ENCODE data around the gene SBK2. TPM values are rescaled to one million over a fixed set of nuclear protein-coding genes. Genes with fewer than 3 reads are reported as not detected.
"Not testable (repeated sequence)": the region's sequence is repeated elsewhere in the genome, so short reads cannot be mapped to it uniquely, and the experiment has no call there.

SBK2 gene
- total RNA-seq, 1 experiment from 2014 or later = not detected

DNA sequence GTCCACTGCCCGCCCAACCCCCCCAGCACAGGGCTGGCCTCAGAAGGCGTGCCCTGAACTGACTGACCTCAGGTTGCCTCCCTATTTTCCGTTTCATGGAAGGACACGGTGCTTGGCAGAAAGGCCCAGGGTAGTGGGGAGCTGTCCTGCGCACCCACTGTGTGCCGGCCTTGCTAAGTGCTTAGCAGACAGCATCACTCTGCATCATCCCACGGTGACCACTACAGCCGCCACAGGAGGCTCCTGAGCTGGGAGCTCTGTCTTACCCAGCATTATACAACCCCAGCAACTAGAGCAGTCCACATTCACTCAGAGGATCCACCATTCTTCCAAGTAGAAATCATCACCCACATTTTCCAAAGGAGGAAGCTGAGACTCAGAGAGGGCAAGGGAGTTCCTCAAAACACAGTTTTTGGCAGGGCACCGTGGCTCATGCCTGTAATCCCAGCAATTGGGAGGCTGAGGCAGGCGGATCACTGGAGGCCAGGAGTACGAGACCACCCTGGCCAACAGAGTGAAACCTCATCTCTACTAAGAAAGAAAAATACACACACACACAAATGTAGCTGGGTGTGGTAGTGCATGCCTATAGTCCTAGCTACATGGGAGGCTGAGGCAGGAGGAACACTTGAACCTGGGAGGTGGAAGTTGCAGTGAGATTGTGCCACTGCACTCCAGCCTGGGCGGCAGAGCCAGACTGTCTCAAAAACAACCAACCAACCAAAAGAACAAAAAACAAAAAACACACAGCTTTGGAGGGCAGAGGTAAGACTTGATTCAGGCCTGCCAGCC lies 1.6 kb downstream of the SBK2 start:
- DNase-seq (ENCODE audit: low spot score) = no peak

DNA sequence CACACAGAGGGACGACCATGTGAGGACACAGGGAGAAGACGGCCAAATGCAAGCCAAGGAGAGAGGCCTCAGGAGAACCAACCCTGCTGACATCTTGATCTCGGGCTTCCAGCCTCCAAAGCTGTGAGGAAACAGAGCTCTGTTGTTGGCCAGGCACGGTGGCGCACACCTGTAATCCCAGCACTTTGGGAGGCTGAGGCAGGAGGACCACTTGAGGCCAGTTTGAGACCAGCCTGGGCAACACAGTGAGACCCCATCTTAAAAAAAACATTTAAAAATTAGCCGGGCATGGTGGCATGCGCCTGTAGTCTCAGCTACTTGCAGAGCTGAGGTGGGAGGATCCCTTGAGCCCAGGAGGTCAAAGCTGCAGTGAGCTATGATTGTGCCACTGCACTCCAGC lies 2.7 kb downstream of the SBK2 start:
- not testable (repeated sequence) for DNase-seq (ENCODE audit: low spot score)

DNA sequence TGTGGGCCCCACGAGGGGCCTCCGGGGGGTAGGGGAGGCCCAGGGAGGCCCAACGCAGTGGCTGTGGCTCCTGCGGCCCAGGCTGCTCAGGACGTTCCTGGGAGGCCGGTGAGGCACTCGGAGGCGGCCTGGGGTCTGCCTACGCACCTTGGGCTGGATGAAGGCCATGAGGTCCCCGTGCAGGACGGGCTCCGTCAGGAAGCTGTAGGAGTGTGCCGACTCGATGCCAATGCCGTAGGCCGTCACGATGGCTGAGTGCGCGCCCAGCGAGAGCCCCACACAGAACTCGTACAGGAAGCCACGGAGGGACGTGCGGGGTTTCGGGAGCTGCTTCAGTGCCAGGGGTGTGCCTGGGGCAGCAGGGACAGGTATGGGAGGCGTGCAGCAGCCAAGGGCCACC lies 5.9 kb downstream of the SBK2 start:
- no peak for DNase-seq (ENCODE audit: low spot score)

DNA sequence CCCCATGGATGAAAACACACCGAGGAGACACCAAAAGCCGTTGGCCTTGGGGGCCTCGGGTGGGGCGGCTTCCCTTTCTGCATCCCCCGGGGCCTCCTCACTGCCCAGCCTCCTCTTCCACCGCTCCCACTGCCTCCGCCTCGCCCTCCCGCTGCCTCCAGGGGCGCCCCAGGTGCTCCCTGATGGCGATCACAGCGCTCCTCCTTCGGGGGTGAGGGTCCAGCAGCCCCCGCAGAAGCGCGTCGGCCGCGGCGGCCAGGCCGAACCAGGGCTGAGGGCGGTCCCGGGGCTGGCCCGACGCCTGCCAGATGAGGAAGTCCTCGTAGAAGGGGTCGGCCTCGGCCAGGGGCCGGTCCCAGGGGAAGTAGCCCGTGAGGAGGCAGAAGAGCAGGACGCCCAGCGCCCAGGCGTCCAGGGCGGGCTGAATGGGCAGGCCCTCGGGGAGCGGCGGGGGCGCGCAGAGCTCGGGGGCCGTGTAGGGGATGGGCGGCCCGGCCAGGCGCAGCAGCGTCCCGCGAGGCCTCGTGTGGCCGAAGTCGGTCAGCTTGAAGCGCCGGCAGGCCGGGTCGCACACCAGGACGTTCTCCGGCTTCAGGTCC lies 7.2 kb downstream of the SBK2 start:
- no peak for DNase-seq (ENCODE audit: low spot score)

DNA sequence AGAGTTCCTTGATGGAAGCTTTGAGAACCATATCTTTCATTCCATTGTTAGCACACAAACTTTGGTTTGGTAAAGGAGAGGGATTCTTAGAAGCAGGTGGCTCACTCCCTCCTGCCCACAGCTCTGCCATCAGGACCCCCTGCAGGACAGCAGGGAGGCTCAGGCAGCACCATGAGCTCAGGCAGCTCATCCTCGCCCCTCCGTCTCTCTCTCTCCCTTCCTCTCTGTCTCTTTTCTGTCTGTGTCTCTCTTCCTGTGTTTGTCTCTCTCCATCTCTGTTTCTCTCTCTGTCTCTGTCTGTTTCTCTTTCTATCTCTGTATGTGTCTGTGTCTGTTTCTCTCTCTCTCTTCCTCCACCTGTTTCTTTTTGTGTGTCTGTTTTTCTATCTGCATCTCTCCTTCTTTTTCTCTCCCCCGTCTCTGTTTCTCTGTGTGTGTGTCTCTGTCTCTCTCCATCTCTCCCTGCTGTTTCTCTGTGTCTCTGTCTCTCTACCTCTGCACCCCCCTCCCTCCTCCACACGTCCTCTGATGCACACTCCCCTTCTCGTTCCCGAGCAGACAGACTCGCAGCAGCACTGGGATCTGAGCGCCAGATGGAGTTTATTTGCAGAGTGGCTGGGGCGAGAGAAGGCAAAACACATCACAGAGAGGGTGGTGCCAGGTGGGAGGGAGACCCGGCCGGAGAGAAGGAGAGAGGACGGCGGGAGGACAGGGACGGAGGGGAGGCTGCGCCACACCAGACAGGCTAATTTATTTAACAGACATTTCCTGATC lies 8.7 kb downstream of the SBK2 start:
- DNase-seq (ENCODE audit: low spot score) = no peak

DNA sequence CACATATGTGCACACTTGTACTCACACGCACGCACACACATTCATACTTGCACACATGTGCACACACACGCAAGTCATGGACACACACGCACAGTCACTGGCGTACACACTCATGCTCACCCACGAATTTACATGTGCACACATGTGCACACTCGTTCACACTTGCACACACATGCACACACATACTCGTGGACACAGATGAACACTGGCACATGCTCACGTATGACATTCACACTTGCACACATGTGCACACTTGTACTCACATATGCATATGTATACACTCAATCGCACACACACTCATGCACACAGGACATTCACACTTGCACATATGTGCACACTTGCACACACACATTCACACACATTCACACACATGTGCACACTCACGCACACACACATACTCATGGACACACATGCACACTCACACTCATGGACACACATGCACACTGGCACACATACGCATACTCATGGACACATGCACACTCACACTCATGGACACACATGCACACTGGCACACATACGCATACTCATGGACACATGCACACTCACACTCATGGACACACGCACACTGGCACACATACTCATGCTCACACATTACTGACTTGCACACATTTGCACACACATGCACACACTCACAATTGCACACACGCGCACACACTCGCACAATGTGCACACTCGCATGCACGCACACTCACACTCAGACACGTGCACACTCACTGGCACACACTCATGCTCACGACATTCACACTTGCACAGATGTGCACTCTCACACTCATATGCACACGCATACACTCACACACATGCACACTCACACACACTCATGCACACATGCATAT lies 9.5 kb downstream of the SBK2 start:
- no peak for DNase-seq (ENCODE audit: low spot score)

DNA sequence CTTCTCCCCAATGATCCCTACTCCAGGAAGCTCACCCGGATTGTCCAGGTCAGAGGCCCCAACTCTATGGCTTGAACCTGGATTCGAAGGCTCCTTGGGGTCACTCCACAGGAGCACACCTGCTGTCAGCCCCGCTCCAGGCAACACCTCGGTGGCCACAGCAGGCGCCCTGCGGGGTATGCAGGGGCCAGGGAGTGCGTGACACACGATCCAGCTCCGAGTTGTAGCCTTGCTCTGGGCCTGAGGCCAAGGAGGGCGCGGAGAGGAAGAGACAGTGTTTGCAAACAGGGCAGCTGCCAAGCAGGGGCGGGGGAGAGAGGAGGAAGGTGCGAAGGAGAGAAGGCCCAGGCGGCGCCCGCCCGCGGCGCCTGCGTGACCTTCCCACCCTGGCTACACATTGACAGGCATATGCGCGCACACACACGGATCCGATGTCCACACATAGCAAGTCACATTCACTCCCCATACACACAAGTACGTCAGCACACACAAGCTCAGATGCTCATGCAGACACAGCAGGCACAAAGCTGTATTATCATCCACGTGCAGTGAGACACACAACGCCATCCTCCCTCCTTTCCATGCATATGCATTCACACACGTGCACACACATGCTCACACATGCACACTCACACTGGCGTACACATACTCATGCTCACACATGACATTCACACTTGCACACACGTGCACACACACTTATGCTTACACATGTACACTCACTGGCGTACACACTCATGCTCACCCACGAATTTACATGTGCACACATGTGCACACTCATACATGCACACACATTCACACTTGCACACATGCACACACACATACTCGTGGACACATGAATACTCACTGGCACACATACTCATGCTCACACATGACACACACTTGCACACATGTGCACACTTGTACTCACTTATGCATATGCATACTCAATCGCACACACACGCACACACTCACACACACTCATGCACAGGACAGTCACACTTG lies 10.4 kb downstream of the SBK2 start:
- DNase-seq (ENCODE audit: low spot score) = peak; percentile 45

DNA sequence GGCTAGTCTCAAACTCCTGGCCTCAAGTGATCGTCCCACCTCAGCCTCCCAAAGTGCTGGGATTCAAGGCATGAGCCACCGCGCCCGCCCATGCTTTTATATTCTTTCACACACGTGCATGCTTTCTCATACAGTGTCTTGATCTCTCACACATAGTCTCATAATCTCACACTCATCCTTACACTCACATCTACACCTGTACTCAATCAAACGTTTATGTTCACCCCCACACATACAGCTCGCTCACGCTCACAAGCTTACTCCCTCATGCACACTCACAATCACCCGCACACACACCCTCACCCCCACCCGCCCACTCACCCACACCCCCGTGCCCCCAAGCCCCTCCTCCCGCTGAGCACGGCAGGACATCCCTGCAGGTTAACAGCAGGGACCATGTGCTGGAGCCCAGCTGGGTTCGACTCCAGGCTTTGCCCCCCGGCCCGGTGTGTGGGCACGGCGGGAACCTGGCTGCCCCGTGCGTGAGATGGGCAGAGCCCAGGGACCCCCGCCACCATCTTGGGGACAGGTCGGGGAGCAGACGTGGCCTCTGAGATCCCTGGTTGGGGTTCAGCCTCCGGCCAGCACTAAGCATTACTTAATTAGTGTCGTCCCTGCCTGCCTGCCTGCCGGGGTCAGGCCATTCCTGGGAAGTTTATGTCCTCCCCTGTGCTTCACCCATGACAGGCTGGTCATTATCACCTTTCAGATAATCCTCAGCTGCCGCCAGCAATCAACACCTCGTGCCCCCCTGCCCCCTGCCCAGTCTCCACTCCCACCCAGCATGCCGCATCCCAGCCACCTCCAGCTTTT lies 11.4 kb downstream of the SBK2 start:
- DNase-seq (ENCODE audit: low spot score) = no peak

DNA sequence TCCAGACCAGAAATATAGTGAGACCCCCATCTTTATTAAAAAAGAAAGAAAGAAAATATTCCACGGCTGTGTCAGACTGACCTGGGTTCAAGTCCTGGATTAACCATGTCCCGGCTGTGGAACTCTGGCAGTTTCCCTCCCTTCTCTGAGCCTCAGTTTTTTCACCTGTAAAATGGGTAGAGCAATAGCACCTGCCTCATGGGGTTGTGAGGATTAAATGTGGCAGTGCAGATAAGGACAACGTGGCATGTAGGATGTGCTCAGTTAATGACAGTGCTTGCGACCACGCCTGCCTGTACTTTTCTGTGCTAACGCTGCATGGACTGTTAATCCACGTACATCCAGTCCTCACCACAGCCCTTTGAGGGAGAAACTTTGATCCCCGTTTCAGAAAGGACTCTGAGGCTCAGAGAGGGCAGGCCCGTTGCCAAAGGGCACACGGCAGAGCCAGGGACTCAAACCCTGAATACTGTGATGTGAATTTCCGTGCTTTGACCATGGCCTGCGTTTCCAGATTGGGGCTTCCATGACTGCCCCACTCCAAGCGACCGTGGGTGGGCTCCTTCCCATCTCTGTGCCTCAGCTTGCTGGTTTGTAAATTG lies 16.1 kb downstream of the SBK2 start:
- DNase-seq (ENCODE audit: low spot score) = no peak

DNA sequence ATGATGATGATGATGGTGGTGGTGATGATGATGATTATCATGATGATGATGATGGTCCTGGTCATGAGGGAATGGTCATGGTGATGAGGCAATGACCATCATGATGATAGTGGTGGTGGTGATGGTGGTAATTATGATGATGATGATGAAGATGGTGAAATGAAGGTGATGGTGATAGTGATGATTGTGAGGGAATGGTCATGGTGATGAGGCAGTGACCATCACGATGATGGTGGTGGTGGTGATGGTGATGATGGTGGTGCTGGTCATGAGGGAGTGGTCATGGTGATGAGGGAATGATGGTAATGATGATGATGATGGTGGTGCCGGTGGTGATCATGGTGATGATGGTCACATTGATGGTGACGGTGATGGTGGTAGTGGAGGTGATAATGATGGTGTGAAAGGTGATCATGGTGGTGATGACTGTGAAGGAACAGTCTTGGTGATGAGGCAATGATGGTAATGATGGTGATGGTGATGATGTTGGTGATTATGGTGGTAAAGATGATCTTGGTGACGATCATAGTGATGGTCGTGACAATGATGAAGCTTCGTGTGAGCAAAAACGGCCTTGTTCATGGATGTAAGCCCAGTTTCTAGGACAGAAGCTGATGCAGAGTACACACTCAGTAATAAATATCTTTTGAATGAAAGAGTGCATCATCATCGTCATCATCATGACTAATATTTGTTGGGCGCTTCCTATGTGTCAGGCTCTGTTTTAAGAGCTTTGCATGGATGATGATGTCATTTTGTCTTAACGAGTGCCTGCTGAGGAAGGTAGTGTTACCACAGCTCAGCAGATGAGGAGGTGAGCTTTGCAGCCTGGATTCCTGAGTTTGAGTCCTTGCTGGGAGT lies 17.3 kb downstream of the SBK2 start:
- DNase-seq (ENCODE audit: low spot score) = peak; percentile 97

DNA sequence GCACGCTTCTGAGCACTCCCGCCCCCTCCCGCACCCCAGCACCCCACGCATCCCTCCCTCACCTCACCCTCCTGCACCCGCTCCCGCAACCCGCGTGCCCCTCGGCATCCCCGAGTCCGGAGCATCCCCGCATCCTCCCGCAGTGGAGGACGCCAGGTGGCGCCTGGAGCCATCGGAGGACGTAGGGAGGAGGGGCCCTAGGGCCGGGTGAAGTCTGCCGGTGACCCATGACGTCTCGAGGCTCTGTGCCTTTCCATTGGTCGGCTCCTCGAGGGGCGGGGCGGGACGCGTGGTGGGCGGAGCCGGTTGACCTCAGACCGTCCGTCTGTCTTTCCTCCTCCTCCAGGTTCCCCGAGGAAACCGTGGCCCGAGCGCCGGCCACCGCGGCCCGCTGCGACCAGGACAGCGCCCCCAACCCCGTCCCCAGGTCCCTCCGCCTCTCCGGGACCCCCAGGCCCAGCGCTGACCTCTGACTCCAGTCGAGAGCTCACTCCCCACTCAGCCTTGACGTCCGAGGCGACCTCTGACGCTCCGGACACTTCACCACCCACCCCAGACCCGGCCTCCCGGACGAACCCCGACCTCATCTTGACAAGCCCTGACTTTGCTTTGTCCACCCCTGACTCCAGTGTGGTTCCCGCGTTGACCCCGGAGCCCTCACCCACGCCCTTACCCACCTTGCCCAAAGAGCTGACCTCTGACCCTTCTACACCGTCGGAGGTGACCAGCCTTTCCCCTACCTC lies 19.9 kb downstream of the SBK2 start:
- peak; percentile 92 for DNase-seq (ENCODE audit: low spot score)

DNA sequence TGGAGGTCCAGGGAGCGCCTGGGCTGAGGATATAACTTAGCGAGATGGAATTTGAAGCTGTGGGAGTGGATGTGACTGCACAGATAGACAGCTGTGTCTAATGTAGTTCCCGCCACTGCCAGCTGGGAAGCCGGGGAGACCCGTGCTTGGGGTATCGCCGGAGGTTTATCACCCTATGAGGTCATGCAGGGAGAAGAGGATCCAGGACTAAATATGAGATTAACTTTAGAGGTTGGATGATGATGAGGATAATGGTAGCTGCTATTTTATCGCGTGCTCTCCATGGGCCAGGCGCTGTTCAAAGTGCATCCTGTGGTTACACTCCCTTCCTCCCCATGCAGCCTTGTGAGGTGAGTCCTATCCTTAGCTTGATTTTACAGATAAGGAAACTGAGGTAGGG lies 28.8 kb downstream of the SBK2 start:
- DNase-seq (ENCODE audit: low spot score) = no peak

DNA sequence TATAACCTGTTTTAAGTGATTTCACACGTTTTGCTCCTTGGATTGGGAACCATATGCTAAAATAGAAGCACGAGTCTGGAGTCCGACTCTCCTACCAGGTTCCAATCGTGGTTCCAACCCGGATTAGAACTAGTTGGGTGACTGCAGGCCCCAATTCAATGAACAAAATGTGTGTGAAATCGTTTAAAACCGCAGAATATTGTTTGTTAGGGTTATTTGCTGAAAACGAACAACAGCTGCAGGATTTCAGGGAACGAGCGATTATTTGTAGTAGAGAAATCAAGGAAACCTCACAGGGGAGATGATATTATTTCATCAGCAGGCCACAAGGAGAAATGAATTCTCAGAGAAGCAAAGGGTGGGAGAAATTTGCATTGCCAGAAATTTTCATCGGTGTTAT lies 32.0 kb downstream of the SBK2 start:
- no peak for DNase-seq (ENCODE audit: low spot score)

DNA sequence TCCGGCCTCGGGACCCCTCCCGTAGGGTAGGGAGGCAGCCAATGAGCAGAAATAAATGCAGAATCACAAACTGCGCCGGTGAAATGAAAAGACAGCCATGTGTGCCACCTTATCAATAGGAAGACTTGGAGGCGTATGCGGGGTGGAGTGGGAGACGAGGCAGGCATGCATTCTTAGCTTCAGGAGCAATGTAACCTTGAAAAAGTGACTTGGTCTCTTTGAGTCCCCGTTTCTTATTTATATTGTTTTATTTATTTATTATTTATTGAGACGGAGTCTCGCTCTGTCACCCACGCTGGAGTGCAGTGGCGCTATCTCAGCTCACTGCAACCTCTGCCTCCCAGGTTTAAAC lies 32.7 kb downstream of the SBK2 start:
- DNase-seq (ENCODE audit: low spot score) = no peak

DNA sequence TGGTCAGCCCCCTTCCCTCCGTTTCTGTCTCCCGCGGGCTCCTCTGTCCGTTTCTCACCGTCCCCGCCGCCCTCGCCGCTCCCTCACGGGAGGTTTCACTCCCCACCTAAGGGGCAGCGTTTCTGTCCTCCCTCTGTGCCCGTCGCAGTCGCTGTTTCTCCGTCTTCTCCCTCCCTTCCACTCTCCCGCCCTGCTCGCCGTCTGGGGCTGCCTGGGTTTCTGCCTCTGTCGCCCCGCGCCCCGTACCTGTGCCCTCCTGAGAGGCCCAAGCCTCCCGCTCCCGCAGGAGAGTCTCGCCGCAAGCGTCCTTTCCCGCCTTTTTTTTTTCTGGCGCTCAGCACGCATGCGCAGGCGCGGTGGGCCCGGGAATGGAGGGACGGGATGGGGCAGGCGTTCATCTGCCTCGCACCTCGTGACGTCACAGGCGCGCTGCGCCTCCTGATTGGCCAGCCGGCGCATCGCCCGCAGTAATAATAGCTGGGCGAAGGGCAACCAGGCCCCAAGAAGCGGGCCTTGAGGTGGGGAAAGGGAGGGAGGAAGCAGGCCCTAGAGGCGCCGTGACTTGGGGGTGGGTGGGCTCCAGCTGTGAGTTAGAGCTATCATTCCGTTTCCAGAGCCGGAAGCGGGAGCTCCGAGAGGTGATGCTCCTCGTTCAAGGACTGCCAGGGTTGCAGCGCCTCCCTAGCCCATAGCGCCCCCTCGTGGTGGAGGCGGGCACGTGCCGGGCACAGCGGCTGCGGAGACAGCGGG lies 33.3 kb downstream of the SBK2 start:
- DNase-seq (ENCODE audit: low spot score) = peak; percentile 96

DNA sequence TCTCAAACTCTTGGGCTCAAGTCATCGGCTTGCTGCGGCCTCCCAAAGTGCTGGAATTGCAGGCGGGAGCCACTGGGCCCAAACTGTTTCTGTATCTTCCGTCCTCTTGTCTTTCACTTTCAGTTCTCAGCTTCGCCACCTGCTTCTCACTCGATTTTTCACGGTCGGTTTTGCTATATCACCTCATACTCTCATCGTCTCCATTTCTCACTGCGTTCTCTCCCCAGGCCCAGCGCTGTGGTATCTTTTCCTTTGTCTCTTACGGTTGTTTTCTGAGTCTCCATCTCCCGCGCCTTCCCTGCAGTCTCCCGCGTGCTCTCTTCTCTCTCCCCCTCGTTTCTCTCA lies 33.8 kb downstream of the SBK2 start:
- no peak for DNase-seq (ENCODE audit: low spot score)
